WTC11 (cell line): ENCODE results near the gene EIF3K. TPM values are rescaled to one million over a fixed set of nuclear protein-coding genes. Genes with fewer than 3 reads are reported as not detected.

Source experiments
- ATAC-seq: fragments of 200-7000 bp; cut with Tn5 transposase; 2 replicates; pipeline ENCODE4 v1.10.0; 2021; ENCODE audit warnings: mild to moderate bottlenecking, moderate library complexity
- CTCF ChIA-PET: fragments of 300-600 bp; sonication (Branson Sonifier 250); formaldehyde crosslinking; loops from one replicate; lab custom pipeline; 2021; ENCODE audit warnings: antibody characterized with exemption; lab: Charles Lee
- POLR2A ChIA-PET: fragments of 350-600 bp; sonication (Branson Sonifier 250); formaldehyde crosslinking; loops from one replicate; lab custom pipeline; 2021; ENCODE audit warnings: antibody characterized with exemption; lab: Charles Lee
- DNase-seq: peaks from one replicate; pipeline ENCODE4 v3.0.0; 2021; ENCODE audit warnings: low spot score
- H3K27ac Mint-ChIP-seq: 2 replicates; pipeline ENCODE4 v1.8.0; 2021; ENCODE audit warnings: mixed read lengths
- H3K27me3 Mint-ChIP-seq: 2 replicates; pipeline ENCODE4 v1.8.0; 2021; ENCODE audit warnings: low read depth, mild to moderate bottlenecking, moderate library complexity, mixed read lengths
- H3K36me3 Mint-ChIP-seq: 2 replicates; pipeline ENCODE4 v1.8.0; 2021; ENCODE audit warnings: mixed read lengths
- H3K4me1 Mint-ChIP-seq: 2 replicates; pipeline ENCODE4 v1.8.0; 2022; ENCODE audit warnings: mixed read lengths
- H3K4me3 Mint-ChIP-seq: 2 replicates; pipeline ENCODE4 v1.8.0; 2021; ENCODE audit warnings: mild to moderate bottlenecking, moderate library complexity, mixed read lengths
- H3K9me3 Mint-ChIP-seq: 2 replicates; pipeline ENCODE4 v1.8.0; 2021; ENCODE audit warnings: mixed read lengths
- ATF6 ChIP-seq: sonication (generic); formaldehyde crosslinking; IDR thresholded peaks from 2 replicates; pipeline ENCODE4 v1.8.1; 2023; ENCODE audit warnings: mild to moderate bottlenecking, missing genetic modification reagents
- CDX4 ChIP-seq: fragments of 250-450 bp; sonication (Bioruptor Pico); IDR thresholded peaks from 2 replicates; pipeline ENCODE4 v1.9.0; 2021; ENCODE audit warnings: moderate library complexity, mild to moderate bottlenecking, inconsistent platforms, borderline replicate concordance
- CREB1 ChIP-seq: sonication (generic); formaldehyde crosslinking; IDR thresholded peaks from 2 replicates; pipeline ENCODE4 v1.8.0; 2023; ENCODE audit warnings: mild to moderate bottlenecking, missing genetic modification reagents
- CTCF ChIP-seq: fragments of 200-600 bp; IDR thresholded peaks from 2 replicates; pipeline ENCODE4 v1.8.0; 2022; ENCODE audit warnings: antibody characterized with exemption
- FOXP1 ChIP-seq: sonication (generic); formaldehyde crosslinking; IDR thresholded peaks from 2 replicates; pipeline ENCODE4 v1.8.0; 2022; ENCODE audit warnings: missing genetic modification reagents, mild to moderate bottlenecking, moderate library complexity, borderline replicate concordance
- GTF2I ChIP-seq: fragments of 250-450 bp; sonication (Bioruptor Pico); conservative IDR thresholded peaks from 2 replicates; pipeline ENCODE4 v1.4.0; 2021; ENCODE audit warnings: mild to moderate bottlenecking
- NFE2L1 ChIP-seq: sonication (generic); formaldehyde crosslinking; IDR thresholded peaks from 2 replicates; pipeline ENCODE4 v1.8.1; 2023; ENCODE audit warnings: missing genetic modification reagents
- NFYB ChIP-seq: sonication (generic); formaldehyde crosslinking; conservative IDR thresholded peaks from 2 replicates; pipeline ENCODE4 v1.8.0; 2022; ENCODE audit warnings: low read depth, missing genetic modification reagents
- OVOL2 ChIP-seq: fragments of 250-450 bp; sonication (Bioruptor Pico); IDR thresholded peaks from 2 replicates; pipeline ENCODE4 v1.9.0; 2021; ENCODE audit warnings: mild to moderate bottlenecking, borderline replicate concordance
- TEAD1 ChIP-seq: sonication (generic); formaldehyde crosslinking; IDR thresholded peaks from 2 replicates; pipeline ENCODE4 v1.8.0; 2022; ENCODE audit warnings: mild to moderate bottlenecking, missing genetic modification reagents
- ZNF219 ChIP-seq: sonication (generic); formaldehyde crosslinking; IDR thresholded peaks from 2 replicates; pipeline ENCODE4 v1.8.0; 2023; ENCODE audit warnings: missing genetic modification reagents, mild to moderate bottlenecking, borderline replicate concordance
- ZNF281 ChIP-seq: sonication (generic); formaldehyde crosslinking; IDR thresholded peaks from 2 replicates; pipeline ENCODE4 v1.8.0; 2023; ENCODE audit warnings: mild to moderate bottlenecking, missing genetic modification reagents
- ZNF416 ChIP-seq: fragments of 250-450 bp; sonication (Bioruptor Pico); IDR thresholded peaks from 2 replicates; pipeline ENCODE4 v1.9.0; 2021; ENCODE audit warnings: mild to moderate bottlenecking, inconsistent platforms
- ZNF423 ChIP-seq: fragments of 250-450 bp; sonication (Bioruptor Pico); IDR thresholded peaks from 2 replicates; pipeline ENCODE4 v2.1.2; 2022; ENCODE audit warnings: mild to moderate bottlenecking, moderate library complexity
- ZNF671 ChIP-seq: fragments of 250-450 bp; sonication (Bioruptor Pico); IDR thresholded peaks from 2 replicates; pipeline ENCODE4 v1.8.0; 2021; ENCODE audit warnings: mild to moderate bottlenecking
- ZSCAN18 ChIP-seq: fragments of 250-450 bp; sonication (Bioruptor Pico); IDR thresholded peaks from 2 replicates; pipeline ENCODE4 v2.1.2; 2022; ENCODE audit warnings: mild to moderate bottlenecking, moderate library complexity
- total RNA-seq: library from RNA; stranded (reverse); gene quantifications from 3 replicates; pipeline ENCODE4 v1.2.3, GENCODE V29; 2021

EIF3K gene
- total RNA-seq, 1 experiment from 2014 or later: 416 TPM

GRCh38 chr19:38653028-38653571 is 34.1 kb downstream of the EIF3K start:
- Mint-ChIP-seq H3K4me1 (peaks cover 94% of the 10 kb centered on the region), H3K36me3 (peaks cover 11% of the 10 kb centered on the region), H3K27me3 (no peaks in the 10 kb centered on the region), H3K9me3 (no peaks in the 10 kb centered on the region), H3K4me3 (peak overlapping the region; percentile 28), H3K27ac (peak overlapping the region; percentile 94)
- CTCF ChIA-PET: interaction anchor here (0.6 to 1.6 kb wide), 5 partner anchors 9 to 33 kb away, joined by 3 to 5 read pairs (median 3); no protein-coding TSS in a partner anchor
- POLR2A ChIA-PET: interaction anchor here (0.6 to 1.0 kb wide), 4 partner anchors 10 to 24 kb away, joined by 3 to 5 read pairs (median 3); no protein-coding TSS in a partner anchor
- no peak for DNase-seq
- ATAC-seq: no peak
- no peak for TF ChIP-seq ZSCAN18 (CRISPR knock-in tag)

- Mint-ChIP-seq H3K9me3 (no peaks in the 10 kb centered on the region), H3K4me3 (peak overlapping the region; percentile 12; the same call in 1 of the 2 replicates), H3K27me3 (no peaks in the 10 kb centered on the region), H3K4me1 (peaks cover 98% of the 10 kb centered on the region), H3K27ac (peak overlapping the region; percentile 87), H3K36me3 (peaks cover 14% of the 10 kb centered on the region)
- POLR2A ChIA-PET: interaction anchor here (0.6 to 1.4 kb wide), 2 partner anchors 9 to 447 kb away, joined by 3 read pairs; no protein-coding TSS in a partner anchor
- CTCF ChIA-PET: interaction anchor here (1.5 to 1.6 kb wide), 2 partner anchors 20 to 31 kb away, joined by 4 read pairs; no protein-coding TSS in a partner anchor
- DNase-seq (no peak), ATAC-seq (no peak)
- TF ChIP-seq CREB1 (CRISPR knock-in tag) (no peak), ATF6 (CRISPR knock-in tag) (no peak), CDX4 (CRISPR knock-in tag) (no peak), ZNF416 (CRISPR knock-in tag) (no peak)
Observed at GRCh38 chr19:38654628-38655055, 35.7 kb downstream of the EIF3K start.

- Mint-ChIP-seq H3K27me3 (no peaks in the 10 kb centered on the region), H3K4me1 (peaks cover 98% of the 10 kb centered on the region), H3K36me3 (peaks cover 14% of the 10 kb centered on the region), H3K9me3 (no peaks in the 10 kb centered on the region), H3K27ac (peak overlapping the region; percentile 84), H3K4me3 (peak overlapping the region; percentile 12; the same call in 1 of the 2 replicates)
- ATAC-seq (no peak), DNase-seq (no peak)
- POLR2A ChIA-PET: interaction anchor here (1.4 kb wide), 1 partner anchor 9 kb away, joined by 3 read pairs; no protein-coding TSS in a partner anchor
- CTCF ChIA-PET: interaction anchor here (1.5 kb wide), 1 partner anchor 31 kb away, joined by 4 read pairs; no protein-coding TSS in a partner anchor
- no peak for TF ChIP-seq ZNF423 (CRISPR knock-in tag)
- no peak for TF ChIP-seq TEAD1 (CRISPR knock-in tag)
- TF ChIP-seq ZNF671: no peak
- TF ChIP-seq, all 79 proteins: peak for 0
Observed at GRCh38 chr19:38655148-38655824, 36.3 kb downstream of the EIF3K start.

- Mint-ChIP-seq H3K4me1 (peaks cover 98% of the 10 kb centered on the region), H3K9me3 (no peaks in the 10 kb centered on the region), H3K4me3 (no peak overlapping the region; the same call in 1 of the 2 replicates), H3K27ac (peak overlapping the region; percentile 26), H3K36me3 (peaks cover 17% of the 10 kb centered on the region), H3K27me3 (no peaks in the 10 kb centered on the region)
- ChIA-PET POLR2A (interaction anchor here (0.8 kb wide), 1 partner anchor 10 kb away, joined by 3 read pairs; no protein-coding TSS in a partner anchor), CTCF (interaction anchor here (0.6 to 2.2 kb wide), 4 partner anchors 19 to 254 kb away, joined by 4 to 8 read pairs (median 6); no protein-coding TSS in a partner anchor)
- no peak for ATAC-seq
- DNase-seq: no peak
- no peak for TF ChIP-seq FOXP1
- no peak for TF ChIP-seq ZNF281 (CRISPR knock-in tag)
- TF ChIP-seq NFYB (CRISPR knock-in tag): no peak
- TF ChIP-seq CTCF: no peak
- no peak for TF ChIP-seq NFE2L1 (CRISPR knock-in tag)
- no peak for TF ChIP-seq GTF2I (CRISPR knock-in tag)
- TF ChIP-seq OVOL2 (CRISPR knock-in tag): no peak
- no peak for TF ChIP-seq ZNF219 (CRISPR knock-in tag)
Observed at GRCh38 chr19:38656171-38656981, 37.4 kb downstream of the EIF3K start.
